Adrenal gland (tissue), 5 donors: ENCODE data around the gene SRRT.

ENCODE experiments used
- CTCF ChIP-seq, 6 experiments: fragments of 450-650 bp in 4 of 6; fragments of 200-600 bp in 2 of 6; sonication (generic) in 1 of 6; IDR thresholded peaks; 1 replicate in 5 of 6; 2 replicates in 1 of 6; pipeline versions ENCODE4 v1.5.1 to v1.8.0; 2016 to 2021; ENCODE audit warnings: antibody characterized with exemption in 6 of 6, mild to moderate bottlenecking in 2 of 6, moderate library complexity in 1 of 6
- POLR2A ChIP-seq, 2 donors: fragments of 450-650 bp; IDR thresholded peaks; one replicate each; pipeline ENCODE4 v1.6.1; 2017; ENCODE audit warnings: antibody characterized with exemption in 2 of 2, mild to moderate bottlenecking in 2 of 2, moderate library complexity in 1 of 2
- donor health status: DM: no; HTN: no; CAD: no.

DNA sequence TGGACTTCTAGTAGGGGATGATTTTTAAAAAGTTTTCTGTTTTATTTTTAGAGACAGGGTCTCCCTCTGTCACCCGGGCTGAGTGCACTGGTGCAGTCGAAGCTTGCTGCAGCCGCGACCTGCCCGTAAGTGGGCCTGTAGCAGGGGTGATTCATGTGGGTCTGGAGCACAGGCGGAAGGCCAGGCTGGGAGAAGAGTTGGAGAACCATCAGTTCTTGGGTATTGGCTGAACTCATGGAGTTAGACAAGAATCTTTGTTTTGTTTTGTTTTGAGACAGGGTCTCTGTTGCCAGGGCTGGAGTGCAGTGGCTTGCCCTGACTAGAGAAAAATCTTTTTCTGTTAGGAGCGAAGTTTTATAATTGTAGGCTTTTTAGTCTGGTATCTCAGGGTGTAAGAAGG lies 5.7 kb downstream of the SRRT start:
- no peak for TF ChIP-seq CTCF (IDR thresholded peaks at IDR 0.05)
- no peak for TF ChIP-seq POLR2A (IDR thresholded peaks at IDR 0.05)
